Stomach (tissue), 9 donors: Measurements from ENCODE around the gene DYNC1I1. TPM values are rescaled to one million over a fixed set of nuclear protein-coding genes. Genes with fewer than 3 reads are reported as not detected.
A peak's percentile ranks its signal among the peaks of the same experiment; 100 is the strongest.

Experiments
- DNase-seq, 2 donors: peaks; one replicate each; pipeline versions ENCODE4 v3.0.0 to v3.0.0-alpha.2; 2013 to 2019
- H3K27ac ChIP-seq, 5 donors: fragments of 200-600 bp in 4 of 5; sonication (generic) in 4 of 5; one replicate each; pipeline ENCODE4 v1.5.1; 2013 to 2019; ENCODE audit warnings: mild to moderate bottlenecking in 1 of 5, moderate library complexity in 1 of 5
- H3K27me3 ChIP-seq, 3 donors: fragments of 200-600 bp; sonication (generic); one replicate each; pipeline ENCODE4 v1.5.1; 2017 to 2019; ENCODE audit warnings: mixed run types in 1 of 3
- H3K36me3 ChIP-seq, 4 donors: fragments of 200-600 bp; sonication (generic); 1 replicate in 3 of 4; 2 replicates in 1 of 4; pipeline ENCODE4 v1.5.1; 2016 to 2019
- H3K4me1 ChIP-seq, 4 donors: fragments of 200-600 bp; sonication (generic); one replicate each; pipeline ENCODE4 v1.5.1; 2016 to 2019
- H3K4me3 ChIP-seq, 4 donors: fragments of 200-600 bp; sonication (generic) in 3 of 4; one replicate each; pipeline ENCODE4 v1.5.1; 2016 to 2019; ENCODE audit warnings: mild to moderate bottlenecking in 1 of 4
- H3K9me3 ChIP-seq, 4 donors: fragments of 200-600 bp; sonication (generic); one replicate each; pipeline ENCODE4 v1.5.1; 2016 to 2019
- EP300 ChIP-seq: sonication (generic); formaldehyde crosslinking; IDR thresholded peaks from one replicate; pipeline ENCODE4 v1.6.1; 2017; ENCODE audit warnings: antibody characterized with exemption
- POLR2A ChIP-seq, 4 donors: fragments of 450-650 bp; IDR thresholded peaks; one replicate each; pipeline ENCODE4 v1.6.1; 2016; ENCODE audit warnings: antibody characterized with exemption in 4 of 4, control low read depth in 2 of 4, mild to moderate bottlenecking in 1 of 4, moderate library complexity in 1 of 4
- POLR2AphosphoS5 ChIP-seq, 3 donors: sonication (generic); formaldehyde crosslinking; IDR thresholded peaks; one replicate each; pipeline ENCODE4 v1.6.1; 2016; ENCODE audit warnings: antibody characterized with exemption in 3 of 3
- WGBS, 5 donors: extraction: QIAGEN DNeasy Blood & Tissue Kit in 3 of 5; methylation state at CpG; one replicate each; pipeline versions ENCODE4 v1.1.5 to v1.1.7; 2013 to 2018; 5-methylcytosine and 5-hydroxymethylcytosine counted together
- intact Hi-C: fragments of 100-400 bp; cut with DNase I; formaldehyde crosslinking; loops from one replicate; pipeline ENCODE4 v1.15.1; 2023; ENCODE audit warnings: low total_unique reads
- polyA plus RNA-seq, 3 donors: library from polyadenylated mRNA; stranded (reverse); fragments of 200-250 nt; gene quantifications; one replicate each; pipeline ENCODE4 v1.2.3, GENCODE V29; 2013
- total RNA-seq, 5 donors: library from RNA; depleted of rRNA; stranded (reverse); fragments of >200 nt; gene quantifications; one replicate each; pipeline versions ENCODE4 v1.1.0 to v1.2.3, GENCODE V29; 2014 to 2016
- TF ChIP-seq, protein P1 (sequence below), 7 experiments: fragments of 450-650 bp in 4 of 7; fragments of 200-600 bp in 3 of 7; sonication (generic) in 3 of 7; IDR thresholded peaks; one replicate each; pipeline ENCODE4 v1.5.1; 2016 to 2019; ENCODE audit warnings: antibody characterized with exemption in 7 of 7, control low read depth in 2 of 7, mild to moderate bottlenecking in 1 of 7
- donor health status: healthy with polysubstance abuse.
- donor health status: Bipolar disorder and iron deficiency.
- donor health status: healthy.

DYNC1I1 gene
- total and polyA plus RNA-seq, 8 donors = 0.93 to 69.4 (median 5.3) TPM

DNA sequence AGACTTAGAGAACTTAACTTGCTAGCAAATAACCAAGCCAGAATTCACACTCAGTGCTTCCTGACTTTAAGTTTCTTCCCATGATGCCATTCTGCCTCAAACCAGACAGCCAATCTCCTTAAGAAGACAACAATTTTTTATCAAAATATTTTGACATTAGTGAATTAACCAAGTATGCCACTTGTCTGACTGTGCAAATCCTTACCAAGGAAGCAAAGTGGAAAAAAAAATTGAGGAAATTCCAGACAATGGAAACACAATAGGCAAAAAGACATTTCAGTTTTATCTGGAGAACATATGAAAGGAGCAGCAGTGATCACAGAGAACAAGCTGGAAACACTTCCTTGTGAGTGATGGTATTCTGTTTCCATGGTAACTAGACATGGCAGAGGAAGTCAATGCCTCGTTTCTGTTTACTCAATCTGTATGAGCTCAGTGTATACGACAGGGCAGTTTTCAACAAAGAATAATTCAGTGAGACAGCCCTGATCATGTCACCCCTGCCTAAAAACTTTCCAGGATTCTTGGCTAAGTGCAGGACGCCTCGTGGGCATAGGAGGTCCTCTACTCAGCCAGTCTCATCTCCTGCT, 114.2 kb downstream of the DYNC1I1 start:
- DNase-seq = peak in 1 of 2 donors; percentile 58
- Histone ChIP-seq H3K4me1 (no peaks in the 10 kb centered on the region), H3K27ac (no peak overlapping the region), H3K4me3 (no peak overlapping the region), H3K36me3 (peaks cover 0 to 7% (median 0%) of the 10 kb centered on the region in 4 donors), H3K27me3 (no peaks in the 10 kb centered on the region), H3K9me3 (no peaks in the 10 kb centered on the region)
- intact Hi-C loops = no loop called here
- 4 to 14% (median 11%) methylated on average over 4 of the region's 4 CpGs for WGBS, 5 donors
- no peak for TF ChIP-seq POLR2AphosphoS5 (IDR thresholded peaks at IDR 0.05)
- TF ChIP-seq, protein P1, sequence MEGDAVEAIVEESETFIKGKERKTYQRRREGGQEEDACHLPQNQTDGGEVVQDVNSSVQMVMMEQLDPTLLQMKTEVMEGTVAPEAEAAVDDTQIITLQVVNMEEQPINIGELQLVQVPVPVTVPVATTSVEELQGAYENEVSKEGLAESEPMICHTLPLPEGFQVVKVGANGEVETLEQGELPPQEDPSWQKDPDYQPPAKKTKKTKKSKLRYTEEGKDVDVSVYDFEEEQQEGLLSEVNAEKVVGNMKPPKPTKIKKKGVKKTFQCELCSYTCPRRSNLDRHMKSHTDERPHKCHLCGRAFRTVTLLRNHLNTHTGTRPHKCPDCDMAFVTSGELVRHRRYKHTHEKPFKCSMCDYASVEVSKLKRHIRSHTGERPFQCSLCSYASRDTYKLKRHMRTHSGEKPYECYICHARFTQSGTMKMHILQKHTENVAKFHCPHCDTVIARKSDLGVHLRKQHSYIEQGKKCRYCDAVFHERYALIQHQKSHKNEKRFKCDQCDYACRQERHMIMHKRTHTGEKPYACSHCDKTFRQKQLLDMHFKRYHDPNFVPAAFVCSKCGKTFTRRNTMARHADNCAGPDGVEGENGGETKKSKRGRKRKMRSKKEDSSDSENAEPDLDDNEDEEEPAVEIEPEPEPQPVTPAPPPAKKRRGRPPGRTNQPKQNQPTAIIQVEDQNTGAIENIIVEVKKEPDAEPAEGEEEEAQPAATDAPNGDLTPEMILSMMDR (IDR thresholded peaks at IDR 0.05) = no peak
- no peak for TF ChIP-seq EP300
- TF ChIP-seq POLR2A (IDR thresholded peaks at IDR 0.05) = no peak

DNA sequence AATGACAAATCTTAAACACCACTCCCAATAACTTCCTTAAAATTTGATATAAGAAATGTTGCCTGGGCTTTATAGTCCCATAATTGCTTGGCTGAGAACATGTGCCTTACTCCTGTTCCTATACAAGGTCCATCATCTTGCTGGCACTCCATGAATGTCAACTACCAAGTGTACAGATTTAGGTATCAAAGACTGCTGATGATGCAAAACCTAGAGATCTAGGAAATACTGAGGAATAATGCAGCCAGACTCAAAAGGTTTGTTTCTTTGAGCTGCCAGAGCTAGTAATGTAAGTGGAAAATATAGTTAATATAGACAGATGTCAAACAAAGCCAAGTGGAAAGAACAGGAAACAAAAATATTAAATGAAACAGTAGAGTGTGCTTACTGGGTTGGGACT, 121.1 kb downstream of the DYNC1I1 start:
- no peak for TF ChIP-seq POLR2AphosphoS5 (IDR thresholded peaks at IDR 0.05)
- TF ChIP-seq, protein P1 (IDR thresholded peaks at IDR 0.05) = no peak
- no peak for TF ChIP-seq EP300
- TF ChIP-seq POLR2A (IDR thresholded peaks at IDR 0.05) = no peak
- H3K9me3 ChIP-seq = no peaks in the 10 kb centered on the region
- no peak overlapping the region for H3K4me3 ChIP-seq
- no peak overlapping the region for H3K27ac ChIP-seq
- H3K27me3 ChIP-seq = no peaks in the 10 kb centered on the region
- intact Hi-C loops = no loop called here
- no peaks in the 10 kb centered on the region for H3K4me1 ChIP-seq
- H3K36me3 ChIP-seq = no peaks in the 10 kb centered on the region
- no peak for DNase-seq

DNA sequence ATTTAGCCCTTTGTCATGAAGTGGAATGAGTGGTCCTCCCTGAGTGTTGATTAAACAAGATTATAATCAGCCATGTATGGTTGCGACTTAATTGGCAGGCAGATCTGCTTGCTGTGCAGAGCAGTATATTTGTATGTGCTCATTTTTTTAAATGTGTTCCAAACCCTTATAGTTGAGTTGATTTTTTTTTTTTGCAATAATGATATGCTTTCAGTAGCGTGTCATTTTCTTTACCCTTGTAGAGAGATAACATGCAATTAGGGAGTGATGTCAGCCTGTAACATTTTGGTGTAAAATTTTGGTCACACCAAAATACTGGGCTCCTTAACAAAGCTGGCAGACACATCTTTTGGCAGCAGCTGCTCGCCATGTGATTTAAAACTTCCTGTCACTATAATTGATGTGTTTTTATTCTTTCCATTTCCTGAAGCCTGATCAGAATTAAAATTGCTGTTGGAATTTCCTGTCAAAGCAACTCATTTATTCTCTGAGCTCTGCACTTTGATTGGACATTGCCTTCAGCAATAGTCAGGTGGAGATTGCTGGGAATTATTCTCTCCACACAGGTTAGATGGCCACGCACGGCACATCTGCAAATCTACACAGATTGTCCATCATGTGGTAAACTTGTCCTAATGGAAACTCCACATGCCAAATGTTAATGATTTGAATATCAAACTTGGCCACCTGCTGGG, 125.3 kb downstream of the DYNC1I1 start:
- intact Hi-C loops = no loop called here
- no peaks in the 10 kb centered on the region for H3K4me1 ChIP-seq
- no peak overlapping the region for H3K27ac ChIP-seq
- no peak for DNase-seq
- no peak for TF ChIP-seq EP300
- no peak for TF ChIP-seq POLR2AphosphoS5 (IDR thresholded peaks at IDR 0.05)
- TF ChIP-seq POLR2A (IDR thresholded peaks at IDR 0.05) = no peak
- TF ChIP-seq, protein P1 (IDR thresholded peaks at IDR 0.05) = no peak
- H3K9me3 ChIP-seq = no peaks in the 10 kb centered on the region
- no peaks in the 10 kb centered on the region for H3K36me3 ChIP-seq
- no peak overlapping the region for H3K4me3 ChIP-seq
- H3K27me3 ChIP-seq = no peaks in the 10 kb centered on the region
- 45 to 60% (median 58%) methylated on average over 5 of the region's 5 CpGs for WGBS, 5 donors

DNA sequence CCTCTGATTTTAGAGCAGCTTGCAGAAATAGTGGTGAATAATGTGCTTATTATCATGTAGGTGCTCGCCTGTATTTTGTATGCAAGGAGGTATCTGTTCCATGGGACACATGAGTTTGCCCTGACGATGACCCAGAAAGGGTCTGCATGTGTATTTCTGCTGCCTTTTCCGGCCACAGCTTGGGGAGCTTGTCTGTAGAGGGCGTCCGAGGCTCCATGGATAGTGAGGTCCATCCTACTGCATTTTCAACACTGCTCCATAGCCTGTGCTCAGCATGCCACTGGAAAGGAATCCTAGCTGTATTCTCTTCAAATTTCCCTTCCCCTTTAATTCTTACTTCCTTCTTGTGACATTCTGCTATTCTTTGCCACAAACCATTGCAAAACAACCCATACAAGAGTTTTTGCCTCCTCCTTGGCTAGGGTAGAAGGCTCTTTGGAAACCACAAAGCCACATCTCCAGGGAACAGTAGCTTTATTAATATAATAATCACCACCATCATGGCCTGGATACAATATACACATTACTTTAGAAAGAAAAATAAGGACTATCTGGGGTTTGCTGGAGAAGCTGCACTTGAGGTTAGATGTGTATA, 127.7 kb downstream of the DYNC1I1 start:
- Histone ChIP-seq H3K9me3 (no peaks in the 10 kb centered on the region), H3K27me3 (no peaks in the 10 kb centered on the region), H3K27ac (no peak overlapping the region), H3K36me3 (no peaks in the 10 kb centered on the region), H3K4me1 (no peaks in the 10 kb centered on the region), H3K4me3 (no peak overlapping the region)
- intact Hi-C loops = no loop called here
- 40 to 47% (median 45%) methylated on average over 5 of the region's 5 CpGs for WGBS, 5 donors
- TF ChIP-seq POLR2AphosphoS5 (IDR thresholded peaks at IDR 0.05) (no peak), POLR2A (IDR thresholded peaks at IDR 0.05) (no peak), EP300 (no peak)
- TF ChIP-seq, protein P1 (IDR thresholded peaks at IDR 0.05) = no peak
- DNase-seq = no peak
